Measurements from ENCODE around the gene LYPD6B.

DNA sequence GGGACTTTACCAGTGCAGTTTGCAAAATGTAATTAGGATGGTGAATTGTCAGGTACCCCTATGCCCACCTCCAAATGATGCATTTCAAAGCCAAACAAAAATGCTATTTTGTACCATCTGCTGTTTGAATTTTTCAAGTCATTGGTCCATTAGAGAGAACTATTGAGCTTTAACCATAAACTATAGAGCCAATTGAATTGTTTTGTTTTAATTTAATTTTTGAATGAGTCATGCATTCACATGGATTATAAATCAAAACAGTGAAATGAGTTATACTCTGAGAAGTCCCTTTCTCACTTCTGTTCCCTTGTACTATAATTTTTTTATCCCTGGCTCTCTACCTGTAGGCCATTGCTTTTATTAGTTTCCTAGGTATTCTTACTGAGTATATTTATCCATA lies 151.3 kb downstream of the LYPD6B start:
- TF ChIP-seq, protein P1, sequence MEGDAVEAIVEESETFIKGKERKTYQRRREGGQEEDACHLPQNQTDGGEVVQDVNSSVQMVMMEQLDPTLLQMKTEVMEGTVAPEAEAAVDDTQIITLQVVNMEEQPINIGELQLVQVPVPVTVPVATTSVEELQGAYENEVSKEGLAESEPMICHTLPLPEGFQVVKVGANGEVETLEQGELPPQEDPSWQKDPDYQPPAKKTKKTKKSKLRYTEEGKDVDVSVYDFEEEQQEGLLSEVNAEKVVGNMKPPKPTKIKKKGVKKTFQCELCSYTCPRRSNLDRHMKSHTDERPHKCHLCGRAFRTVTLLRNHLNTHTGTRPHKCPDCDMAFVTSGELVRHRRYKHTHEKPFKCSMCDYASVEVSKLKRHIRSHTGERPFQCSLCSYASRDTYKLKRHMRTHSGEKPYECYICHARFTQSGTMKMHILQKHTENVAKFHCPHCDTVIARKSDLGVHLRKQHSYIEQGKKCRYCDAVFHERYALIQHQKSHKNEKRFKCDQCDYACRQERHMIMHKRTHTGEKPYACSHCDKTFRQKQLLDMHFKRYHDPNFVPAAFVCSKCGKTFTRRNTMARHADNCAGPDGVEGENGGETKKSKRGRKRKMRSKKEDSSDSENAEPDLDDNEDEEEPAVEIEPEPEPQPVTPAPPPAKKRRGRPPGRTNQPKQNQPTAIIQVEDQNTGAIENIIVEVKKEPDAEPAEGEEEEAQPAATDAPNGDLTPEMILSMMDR (IDR thresholded peaks at IDR 0.05; ENCODE audit: low read length) = no peak
- no peak for TF ChIP-seq EZH2 (optimal IDR thresholded peaks at IDR 0.05; ENCODE audit: low read depth, low read length)
